Smooth muscle cell (in vitro differentiated cells): Measurements from ENCODE around the gene ENPP6. TPM values are rescaled to one million over a fixed set of nuclear protein-coding genes. Genes with fewer than 3 reads are reported as not detected.

Experiments
- DNase-seq: peaks from one replicate; lab custom pipeline; 2025; ENCODE audit not compliant: unreplicated experiment; lab: John Stamatoyannopoulos, UW
- H2AFZ ChIP-seq: fragments of 200-600 bp; sonication (generic); 2 replicates; pipeline ENCODE4 v1.6.0; 2016; ENCODE audit warnings: antibody characterized with exemption, low read depth, mild to moderate bottlenecking
- H3F3A ChIP-seq: fragments of 200-600 bp; sonication (generic); 2 replicates; pipeline ENCODE4 v1.6.0; 2017; ENCODE audit warnings: antibody characterized with exemption, low read depth
- H3K27ac ChIP-seq: fragments of 200-600 bp; sonication (generic); 2 replicates; pipeline ENCODE4 v1.5.1; 2016; ENCODE audit warnings: low read depth, mild to moderate bottlenecking
- H3K27me3 ChIP-seq: fragments of 200-600 bp; sonication (generic); 2 replicates; pipeline ENCODE4 v1.6.1; 2016; ENCODE audit warnings: low read depth, mild to moderate bottlenecking
- H3K36me3 ChIP-seq: fragments of 200-600 bp; sonication (generic); 2 replicates; pipeline ENCODE4 v1.5.1; 2016; ENCODE audit warnings: low read depth
- H3K4me1 ChIP-seq: fragments of 200-600 bp; sonication (generic); 2 replicates; pipeline ENCODE4 v1.5.1; 2016; ENCODE audit warnings: low read depth
- H3K4me2 ChIP-seq: fragments of 200-600 bp; sonication (generic); 2 replicates; pipeline ENCODE4 v1.6.0; 2016; ENCODE audit warnings: mild to moderate bottlenecking
- H3K4me3 ChIP-seq: fragments of 200-600 bp; sonication (generic); 2 replicates; pipeline ENCODE4 v1.5.1; 2016; ENCODE audit warnings: mild to moderate bottlenecking
- H3K79me2 ChIP-seq: fragments of 200-600 bp; sonication (generic); 2 replicates; pipeline ENCODE4 v1.6.0; 2016; ENCODE audit warnings: low read depth, mild to moderate bottlenecking
- H3K9ac ChIP-seq: fragments of 200-600 bp; sonication (generic); 2 replicates; pipeline ENCODE4 v1.6.0; 2016; ENCODE audit warnings: low read depth
- H3K9me3 ChIP-seq: fragments of 200-600 bp; sonication (generic); replicated peaks from 2 replicates; pipeline ENCODE4 v1.5.1; 2016; ENCODE audit warnings: low read depth
- H4K20me1 ChIP-seq: fragments of 200-600 bp; sonication (generic); 2 replicates; pipeline ENCODE4 v1.6.0; 2016; ENCODE audit warnings: low read depth
- CTCF ChIP-seq: fragments of 200-600 bp; sonication (generic); IDR thresholded peaks from 2 replicates; pipeline ENCODE4 v1.5.1; 2017; ENCODE audit warnings: borderline replicate concordance, mild to moderate bottlenecking, antibody characterized with exemption; ENCODE audit not compliant: insufficient read depth, poor library complexity, severe bottlenecking
- WGBS: methylation state at CpG from one replicate; pipeline ENCODE4 v1.1.7; 2016; ENCODE audit warnings: low lambda C conversion rate; 5-methylcytosine and 5-hydroxymethylcytosine counted together
- polyA plus RNA-seq: library from polyadenylated mRNA; unstranded; fragments of >200 nt; fragmentation: Nextera tagmentation; extraction: Ambion mirVana; gene quantifications from 2 replicates; pipeline ENCODE4 v1.2.1, GENCODE V29; 2016
- total RNA-seq: library from RNA; depleted of rRNA; stranded (reverse); fragments of >200 nt; gene quantifications from 2 replicates; pipeline ENCODE4 v1.2.3, GENCODE V29; 2014

The ENPP6 gene
- total and polyA plus RNA-seq, 2 experiments from 2014 or later = not detected

GRCh38 chr4:184205243-184205642 is 12.4 kb downstream of the ENPP6 start:
- Histone ChIP-seq H3K27me3 (no peaks in the 10 kb centered on the region), H4K20me1 (no peaks in the 10 kb centered on the region), H3K79me2 (no peaks in the 10 kb centered on the region), H3K9ac (no peak overlapping the region), H3K27ac (no peak overlapping the region), H3K9me3 (no peaks in the 10 kb centered on the region), H3K4me3 (no peak overlapping the region), H3K4me2 (no peak overlapping the region), H3K36me3 (no peaks in the 10 kb centered on the region), H3K4me1 (no peaks in the 10 kb centered on the region), H2AFZ (no peak overlapping the region), H3F3A (no peaks in the 10 kb centered on the region)
- no peak for TF ChIP-seq CTCF
- DNase-seq = no peak
- 96% methylated on average over 14 of the region's 14 CpGs for WGBS

- no peaks in the 10 kb centered on the region for H4K20me1 ChIP-seq
- H3K79me2 ChIP-seq = no peaks in the 10 kb centered on the region
- no peak overlapping the region for H3K4me3 ChIP-seq
- H3K36me3 ChIP-seq = no peaks in the 10 kb centered on the region
- H3K4me2 ChIP-seq = no peak overlapping the region
- no peak overlapping the region for H3K9ac ChIP-seq
- H2AFZ ChIP-seq = no peak overlapping the region
- DNase-seq = no peak
- H3K27ac ChIP-seq = no peak overlapping the region
- H3K9me3 ChIP-seq = no peaks in the 10 kb centered on the region
- no peak for TF ChIP-seq CTCF
- H3F3A ChIP-seq = no peaks in the 10 kb centered on the region
- WGBS = 97% methylated on average over 6 of the region's 6 CpGs
- no peaks in the 10 kb centered on the region for H3K27me3 ChIP-seq
- no peaks in the 10 kb centered on the region for H3K4me1 ChIP-seq
Observed at GRCh38 chr4:184203300-184203699, 14.4 kb downstream of the ENPP6 start.

- Histone ChIP-seq H3K9me3 (no peaks in the 10 kb centered on the region), H3K9ac (no peak overlapping the region), H3K36me3 (no peaks in the 10 kb centered on the region), H3K27me3 (no peaks in the 10 kb centered on the region), H2AFZ (no peak overlapping the region), H3K79me2 (no peaks in the 10 kb centered on the region), H3K4me1 (no peaks in the 10 kb centered on the region), H4K20me1 (no peaks in the 10 kb centered on the region), H3K4me2 (no peak overlapping the region), H3F3A (no peaks in the 10 kb centered on the region), H3K27ac (no peak overlapping the region), H3K4me3 (no peak overlapping the region)
- no peak for TF ChIP-seq CTCF
- DNase-seq = no peak
- WGBS = 81% methylated on average over 7 of the region's 7 CpGs
Observed at GRCh38 chr4:184201179-184201578, 16.5 kb downstream of the ENPP6 start.

- Histone ChIP-seq H3K9me3 (no peaks in the 10 kb centered on the region), H3K4me2 (no peak overlapping the region), H3K79me2 (no peaks in the 10 kb centered on the region), H3K9ac (no peak overlapping the region), H3K27ac (no peak overlapping the region), H3F3A (no peaks in the 10 kb centered on the region), H3K4me1 (no peaks in the 10 kb centered on the region), H3K36me3 (no peaks in the 10 kb centered on the region), H3K4me3 (no peak overlapping the region), H4K20me1 (no peaks in the 10 kb centered on the region), H3K27me3 (no peaks in the 10 kb centered on the region), H2AFZ (no peak overlapping the region)
- WGBS = 84% methylated on average over 12 of the region's 12 CpGs
- TF ChIP-seq CTCF = no peak
- no peak for DNase-seq
Observed at GRCh38 chr4:184200296-184200695, 17.4 kb downstream of the ENPP6 start.
